GM19328 (cell line): Measurements from ENCODE around the gene SLC38A2.

Experiments used
- ATAC-seq: cut with Tn5 transposase; IDR thresholded peaks from one replicate; pipeline ENCODE4 v1.9.1; 2021; ENCODE audit warnings: mild to moderate bottlenecking, moderate library complexity; ENCODE audit not compliant: unreplicated experiment

The SLC38A2 gene

DNA sequence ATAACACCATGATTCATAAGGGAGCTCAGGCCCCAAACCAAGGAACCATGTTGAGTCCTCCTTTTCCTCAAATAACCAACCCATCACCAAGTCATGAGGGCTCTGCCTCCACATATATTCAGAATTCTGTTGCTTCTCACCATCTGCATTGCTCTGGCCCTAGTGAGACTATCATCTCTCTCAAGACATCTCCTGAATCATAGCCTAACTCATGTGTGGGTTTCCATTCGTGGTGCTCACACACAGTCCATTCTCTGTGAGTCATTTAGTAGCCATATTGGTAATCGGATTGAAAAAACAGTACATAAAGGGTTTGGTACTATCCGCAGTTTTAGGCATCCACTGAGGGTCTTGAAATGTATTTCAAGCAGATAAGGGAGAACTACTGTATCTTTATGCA is 5.1 kb upstream of the SLC38A2 start:
- ATAC-seq = no peak

- ATAC-seq = no peak
Observed at GRCh38 chr12:46376579-46376978, 4.0 kb upstream of the SLC38A2 start.

- ATAC-seq = no peak
Observed at GRCh38 chr12:46374711-46375110, 2.1 kb upstream of the SLC38A2 start.

GRCh38 chr12:46374310-46374709 is 1.7 kb upstream of the SLC38A2 start:
- no peak for ATAC-seq

DNA sequence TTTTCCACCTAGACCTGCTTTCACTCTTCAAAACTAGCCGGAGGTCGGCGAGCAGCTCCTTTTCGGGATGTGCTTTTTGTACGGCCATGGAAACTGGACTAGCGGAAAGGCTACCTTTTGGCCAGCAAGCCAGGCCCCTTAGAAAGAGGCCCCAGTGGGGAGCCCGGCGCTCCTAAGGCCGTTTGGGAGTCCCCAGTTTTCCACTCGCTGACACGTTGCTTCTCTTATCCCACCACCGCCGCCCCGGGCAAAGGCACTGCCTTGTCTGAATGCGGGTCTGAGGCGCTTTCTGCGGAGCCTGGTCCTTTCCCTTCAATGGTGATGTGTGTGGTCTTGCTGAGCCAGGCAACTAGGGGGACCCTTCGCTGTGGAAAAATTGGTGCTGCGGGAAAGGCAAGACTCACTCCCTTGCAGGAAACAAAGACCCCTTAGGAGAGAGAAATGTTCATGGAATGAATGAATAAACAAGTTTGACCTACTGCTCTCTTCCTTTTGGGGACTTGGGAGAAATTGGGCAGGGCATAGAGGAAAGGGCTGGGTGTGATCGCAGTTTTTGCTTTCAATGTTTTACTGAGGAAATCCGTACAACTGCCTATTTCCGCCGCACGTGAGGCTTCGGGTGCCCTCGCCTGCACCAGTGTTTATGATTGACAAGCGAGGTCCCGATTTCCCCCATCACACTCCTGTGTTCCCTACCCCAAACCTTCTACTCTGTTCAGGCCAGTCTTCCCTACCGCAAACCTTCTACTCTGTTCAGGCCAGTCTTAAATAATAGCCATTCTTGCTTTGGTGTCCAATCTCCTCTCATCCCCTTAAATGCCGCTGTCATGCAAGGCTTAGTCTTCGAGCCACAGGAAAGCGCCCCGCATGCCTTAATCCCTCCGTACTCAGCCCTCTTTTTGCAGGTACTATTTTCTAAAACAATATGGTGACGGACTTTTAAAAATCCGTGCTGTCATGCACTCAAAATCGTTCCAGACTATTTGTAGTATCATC is 1.0 kb upstream of the SLC38A2 start:
- ATAC-seq = no peak

DNA sequence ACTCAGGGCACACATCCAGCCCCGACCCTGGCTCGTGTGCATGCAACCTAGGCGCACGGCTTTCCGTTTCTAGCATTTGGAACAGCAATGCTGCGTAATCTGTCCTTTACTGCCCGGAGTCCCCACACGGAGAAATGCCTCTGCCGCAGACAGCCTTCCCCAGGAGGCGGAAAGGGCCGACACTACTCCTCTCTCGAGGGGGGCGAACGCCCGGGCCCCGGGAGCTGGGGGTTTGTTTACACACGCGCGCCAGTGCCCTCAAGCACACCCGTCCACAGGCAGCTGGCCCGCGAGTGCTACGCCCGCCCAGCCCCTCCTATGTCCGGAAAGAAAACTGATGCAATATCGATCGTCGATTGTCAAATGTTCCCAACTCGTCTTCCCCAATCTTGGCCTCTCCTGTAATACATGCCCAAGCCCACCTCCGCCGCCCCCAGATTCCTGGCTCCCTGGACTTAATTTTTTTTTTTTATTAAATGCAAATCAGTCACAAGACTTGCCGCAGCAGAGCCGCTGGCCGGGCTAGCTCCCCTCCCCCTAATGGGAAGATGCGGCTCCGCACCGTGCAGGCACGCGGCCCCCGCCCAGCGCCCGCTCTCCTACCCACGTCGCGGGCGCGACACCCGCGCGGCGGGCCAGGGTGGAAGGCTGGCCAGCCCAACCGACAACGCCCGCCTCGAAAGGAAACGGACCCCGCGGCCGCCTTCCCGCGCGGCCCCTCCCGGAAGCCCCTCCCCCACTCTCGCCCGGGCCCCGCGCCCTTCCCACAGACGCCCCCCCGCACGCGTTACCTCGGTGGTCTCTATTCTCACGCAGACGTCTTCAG is 642 bp downstream of the SLC38A2 start:
- peak; percentile 11 for ATAC-seq

DNA sequence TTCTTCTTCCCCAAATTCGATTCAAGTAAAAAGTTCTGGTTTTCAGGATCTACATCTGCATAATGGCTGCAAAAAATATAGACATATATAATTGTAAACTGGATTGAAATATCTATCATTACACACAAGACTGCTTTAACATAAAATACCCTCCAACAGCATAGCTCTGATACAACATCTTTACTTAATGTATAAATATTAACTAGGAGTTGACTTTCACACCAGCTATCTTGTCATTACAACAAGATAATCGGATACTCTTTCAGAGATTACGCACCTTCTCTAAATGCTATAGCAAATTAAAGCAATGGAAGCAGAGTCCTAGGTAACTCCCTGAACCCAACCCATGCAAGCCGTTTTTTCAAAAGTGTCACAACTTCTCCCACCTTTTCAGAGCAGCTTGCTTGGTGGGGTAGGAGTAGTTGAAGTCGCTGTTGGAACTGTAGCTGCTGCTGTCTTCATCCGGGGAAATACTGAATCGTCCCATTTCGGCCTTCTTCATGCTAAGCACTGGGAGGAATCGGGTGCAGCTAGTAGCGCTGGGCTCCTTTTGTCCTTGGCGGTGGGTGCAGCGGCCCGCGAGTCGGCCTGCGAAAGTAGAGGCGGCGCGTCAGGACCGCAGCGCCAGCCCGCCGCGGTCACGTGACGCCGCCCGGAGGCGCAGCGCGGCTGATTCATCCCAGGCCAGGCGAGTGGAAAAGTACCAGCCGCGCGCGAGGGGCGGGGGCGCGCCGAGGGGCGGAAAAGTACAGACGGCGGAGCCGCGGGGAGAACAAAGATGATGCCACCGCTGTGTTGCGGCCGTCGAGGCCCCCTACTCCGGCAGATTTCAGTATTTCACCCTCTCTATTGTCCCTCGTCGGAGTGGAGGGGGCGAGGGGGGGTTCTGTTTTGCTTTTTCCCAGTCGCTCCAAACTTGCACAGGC is 1.5 kb downstream of the SLC38A2 start:
- ATAC-seq = peak; percentile 43

- ATAC-seq = no peak
Observed at GRCh38 chr12:46370380-46370734, 2.2 kb downstream of the SLC38A2 start.

DNA sequence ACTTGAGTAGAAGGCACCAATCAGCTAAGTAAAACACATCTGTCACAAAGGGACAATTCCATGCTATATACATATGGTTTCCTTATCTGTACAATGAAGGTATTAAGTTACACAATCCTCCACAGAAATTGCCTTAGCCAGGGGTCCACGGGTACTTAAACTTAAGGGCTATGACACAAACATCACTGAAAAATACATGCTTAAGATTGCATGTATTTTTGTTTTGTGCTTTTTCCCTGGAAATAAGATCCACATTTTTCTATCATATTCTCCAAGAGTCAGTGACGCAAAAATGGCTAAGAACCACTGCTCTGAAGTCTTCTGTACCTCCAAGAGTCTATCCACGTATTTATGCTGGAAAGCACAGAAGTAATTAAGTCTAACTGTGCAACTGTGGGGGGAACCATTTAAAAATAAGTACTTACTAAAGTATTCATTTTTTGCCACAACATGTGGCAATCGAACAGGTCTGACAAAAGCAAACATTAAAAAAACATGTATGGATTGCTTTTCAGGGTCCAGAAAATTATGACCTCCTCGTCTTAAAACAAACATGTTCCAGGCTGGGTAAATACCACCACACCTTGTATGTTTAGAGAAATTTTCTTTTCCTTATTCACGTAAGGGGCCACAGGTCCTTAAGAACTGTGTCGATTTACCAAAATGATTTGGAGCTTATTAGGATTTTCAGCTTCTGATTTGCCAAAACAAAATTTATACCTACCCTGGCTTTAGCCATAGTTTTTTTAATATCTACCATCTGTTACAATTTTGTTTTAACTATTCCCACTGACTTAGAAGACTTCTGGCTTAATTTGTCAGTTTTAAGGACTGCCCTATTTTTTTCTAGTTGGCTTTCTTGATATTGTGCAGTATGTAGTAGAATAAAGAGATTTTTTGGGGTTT is 2.8 kb downstream of the SLC38A2 start:
- ATAC-seq = no peak

GRCh38 chr12:46369095-46369473 is 3.5 kb downstream of the SLC38A2 start:
- ATAC-seq = no peak

- no peak for ATAC-seq
Observed at GRCh38 chr12:46368684-46369083, 3.9 kb downstream of the SLC38A2 start.

DNA sequence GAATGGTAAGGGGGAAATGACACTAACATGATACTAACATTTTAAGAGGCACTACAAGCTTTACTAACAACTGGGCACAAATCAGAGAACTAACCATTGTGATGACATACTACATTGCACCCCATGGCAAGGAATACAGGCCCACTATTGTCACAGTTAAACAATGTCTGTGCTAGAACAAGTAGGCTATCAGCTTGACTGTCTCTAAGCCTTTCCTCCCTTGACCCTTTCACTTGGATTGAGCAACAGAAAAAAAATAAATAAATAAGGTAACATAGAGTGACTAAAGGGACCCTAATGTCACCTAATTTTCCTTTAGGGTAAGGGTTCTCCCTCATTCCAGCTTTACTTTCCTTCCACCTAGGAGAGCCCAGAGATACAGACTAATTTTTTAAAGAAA is 4.4 kb downstream of the SLC38A2 start:
- ATAC-seq = no peak

- ATAC-seq = no peak
Observed at GRCh38 chr12:46367351-46368029, 5.1 kb downstream of the SLC38A2 start.

GRCh38 chr12:46366771-46367170 is 5.8 kb downstream of the SLC38A2 start:
- ATAC-seq = no peak

DNA sequence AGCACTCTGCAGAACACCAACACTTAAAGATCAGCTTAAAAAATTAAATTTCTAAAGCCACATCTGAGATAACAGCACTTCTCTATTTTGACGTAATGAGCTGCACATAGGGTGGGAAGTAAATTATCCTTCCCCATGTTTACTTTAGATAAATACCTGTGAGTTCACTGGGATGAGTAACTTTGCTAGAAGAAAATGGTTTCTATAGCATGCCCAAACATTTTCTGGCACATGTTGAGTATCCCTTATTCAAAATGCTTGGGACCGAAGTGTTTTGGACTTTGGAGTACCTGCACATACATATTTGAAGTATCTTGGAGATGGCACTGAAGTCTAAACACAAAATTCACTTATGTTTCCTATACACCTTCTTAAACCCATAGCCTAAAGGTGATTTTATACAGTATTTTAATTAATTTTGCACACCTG is 6.6 kb downstream of the SLC38A2 start:
- ATAC-seq = no peak

GRCh38 chr12:46364777-46365580 is 7.6 kb downstream of the SLC38A2 start:
- ATAC-seq = no peak

- ATAC-seq = no peak
Observed at GRCh38 chr12:46364300-46364696, 8.3 kb downstream of the SLC38A2 start.

- no peak for ATAC-seq
Observed at GRCh38 chr12:46363582-46364299, 8.8 kb downstream of the SLC38A2 start.
